Activated naive CD8-positive, alpha-beta T cell (primary cell): Measurements from ENCODE around the gene FAM234A.
A peak's percentile ranks its signal among the peaks of the same experiment; 100 is the strongest.
"Not testable (repeated sequence)": the region's sequence is repeated elsewhere in the genome, so short reads cannot be mapped to it uniquely, and the experiment has no call there.

Source experiments
- H3K27ac Mint-ChIP-seq: one replicate; pipeline ENCODE4 v1.8.0; 2021; ENCODE audit warnings: mixed read lengths
- H3K27me3 Mint-ChIP-seq: one replicate; pipeline ENCODE4 v1.8.0; 2021; ENCODE audit warnings: mixed read lengths
- H3K36me3 Mint-ChIP-seq: one replicate; pipeline ENCODE4 v1.8.0; 2021; ENCODE audit warnings: mixed read lengths
- H3K4me1 Mint-ChIP-seq: one replicate; pipeline ENCODE4 v1.8.0; 2021; ENCODE audit warnings: low read depth, mixed read lengths
- H3K4me3 Mint-ChIP-seq: one replicate; pipeline ENCODE4 v1.8.0; 2021; ENCODE audit warnings: mild to moderate bottlenecking, mixed read lengths
- H3K9me3 Mint-ChIP-seq: one replicate; pipeline ENCODE4 v1.8.0; 2021; ENCODE audit warnings: low read depth, mixed read lengths

FAM234A gene

GRCh38 chr16:252366-253337 is 18.0 kb downstream of the FAM234A start:
- peak overlapping the region; percentile 84 for H3K4me3 Mint-ChIP-seq
- H3K9me3 Mint-ChIP-seq = no peaks in the 10 kb centered on the region
- H3K27ac Mint-ChIP-seq = peak overlapping the region; percentile 93
- H3K36me3 Mint-ChIP-seq = peaks cover 10% of the 10 kb centered on the region
- no peaks in the 10 kb centered on the region for H3K27me3 Mint-ChIP-seq
- H3K4me1 Mint-ChIP-seq = peaks cover 17% of the 10 kb centered on the region

GRCh38 chr16:253833-254232 is 19.2 kb downstream of the FAM234A start:
- no peaks in the 10 kb centered on the region for H3K9me3 Mint-ChIP-seq
- H3K27me3 Mint-ChIP-seq = no peaks in the 10 kb centered on the region
- H3K4me1 Mint-ChIP-seq = peaks cover 17% of the 10 kb centered on the region
- H3K4me3 Mint-ChIP-seq = no peak overlapping the region
- peaks cover 10% of the 10 kb centered on the region for H3K36me3 Mint-ChIP-seq
- no peak overlapping the region for H3K27ac Mint-ChIP-seq

GRCh38 chr16:254461-254860 is 19.8 kb downstream of the FAM234A start:
- Mint-ChIP-seq H3K9me3 (no peaks in the 10 kb centered on the region), H3K4me3 (no peak overlapping the region), H3K36me3 (peaks cover 10% of the 10 kb centered on the region), H3K27me3 (no peaks in the 10 kb centered on the region), H3K4me1 (peaks cover 17% of the 10 kb centered on the region), H3K27ac (no peak overlapping the region)

DNA sequence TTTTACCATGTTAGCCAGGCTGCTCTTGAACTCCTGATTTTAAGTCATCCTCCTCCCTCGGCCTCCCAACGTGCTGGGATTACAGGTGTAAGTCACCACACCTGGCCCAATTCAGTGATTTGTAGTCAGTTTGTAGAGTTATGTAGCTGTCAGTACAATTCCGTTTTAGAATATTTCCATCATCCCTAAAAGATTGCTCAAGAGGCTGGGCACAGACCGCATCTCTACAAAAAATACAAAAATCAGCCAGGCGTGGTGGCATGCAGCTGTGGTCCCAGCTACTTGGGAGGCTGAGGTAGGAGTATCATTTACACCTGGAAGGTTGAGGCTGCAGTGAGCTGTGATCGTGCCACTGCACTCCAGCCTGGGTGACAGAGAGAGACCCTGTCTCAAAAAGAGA is 20.6 kb downstream of the FAM234A start:
- no peak overlapping the region for H3K27ac Mint-ChIP-seq
- peaks cover 10% of the 10 kb centered on the region for H3K36me3 Mint-ChIP-seq
- H3K4me3 Mint-ChIP-seq = no peak overlapping the region
- peaks cover 17% of the 10 kb centered on the region for H3K4me1 Mint-ChIP-seq
- no peaks in the 10 kb centered on the region for H3K9me3 Mint-ChIP-seq
- H3K27me3 Mint-ChIP-seq = no peaks in the 10 kb centered on the region

DNA sequence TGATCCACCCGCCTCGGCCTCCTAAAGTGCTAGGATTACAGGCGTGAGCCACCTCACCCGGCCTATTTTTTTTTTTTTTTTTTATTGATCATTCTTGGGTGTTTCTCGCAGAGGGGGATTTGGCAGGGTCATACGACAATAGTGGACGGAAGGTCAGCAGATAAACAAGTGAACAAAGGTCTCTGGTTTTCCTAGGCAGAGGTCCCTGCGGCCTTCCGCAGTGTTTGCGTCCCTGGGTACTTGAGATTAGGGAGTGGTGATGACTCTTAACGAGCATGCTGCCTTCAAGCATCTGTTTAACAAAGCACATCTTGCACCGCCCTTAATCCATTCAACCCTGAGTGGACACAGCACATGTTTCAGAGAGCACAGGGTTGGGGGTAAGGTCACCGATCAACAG is 23.5 kb downstream of the FAM234A start:
- not testable (repeated sequence) for H3K27me3 Mint-ChIP-seq, H3K4me3 Mint-ChIP-seq, H3K4me1 Mint-ChIP-seq, H3K36me3 Mint-ChIP-seq, H3K9me3 Mint-ChIP-seq, H3K27ac Mint-ChIP-seq

DNA sequence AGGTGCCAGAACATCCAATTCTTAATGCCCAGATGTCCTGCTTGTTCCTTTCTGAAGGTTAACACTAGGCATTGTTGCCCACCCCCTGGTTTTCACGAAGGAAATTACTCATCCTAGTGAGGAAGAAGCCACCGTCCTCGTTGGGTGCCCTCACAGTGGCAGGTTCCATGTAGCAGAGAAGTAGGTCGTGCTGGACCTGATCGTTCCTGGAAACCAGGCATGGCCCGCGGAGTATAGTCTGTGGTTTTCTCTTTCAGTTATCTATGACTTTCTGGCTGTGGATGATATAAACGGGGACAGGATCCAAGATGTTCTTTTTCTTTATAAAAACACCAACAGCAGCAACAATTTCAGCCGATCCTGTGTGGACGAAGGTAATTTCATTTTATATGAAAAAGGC is 24.6 kb downstream of the FAM234A start:
- Mint-ChIP-seq H3K27me3 (no peaks in the 10 kb centered on the region), H3K9me3 (no peaks in the 10 kb centered on the region), H3K4me3 (no peak overlapping the region), H3K4me1 (peaks cover under 1% of the 10 kb centered on the region), H3K27ac (no peak overlapping the region), H3K36me3 (peaks cover 8% of the 10 kb centered on the region)

DNA sequence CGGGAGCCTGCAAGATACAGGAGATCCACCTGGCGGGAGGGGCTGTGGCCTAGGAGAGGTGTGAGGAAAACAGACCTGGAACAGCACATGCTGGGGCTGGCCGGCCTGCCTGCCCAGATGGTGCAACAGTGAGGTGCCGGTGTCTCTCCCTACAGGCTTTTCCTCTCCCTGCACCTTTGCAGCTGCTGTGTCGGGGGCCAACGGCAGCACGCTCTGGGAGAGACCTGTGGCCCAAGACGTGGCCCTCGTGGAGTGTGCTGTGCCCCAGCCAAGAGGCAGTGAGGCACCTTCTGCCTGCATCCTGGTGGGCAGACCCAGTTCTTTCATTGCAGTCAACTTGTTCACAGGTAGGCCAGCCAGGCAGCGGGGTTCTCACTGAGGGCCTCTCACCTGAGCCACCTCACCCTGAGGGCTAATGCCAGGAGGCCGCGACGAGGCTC is 25.2 kb downstream of the FAM234A start:
- Mint-ChIP-seq H3K4me3 (no peak overlapping the region), H3K9me3 (no peaks in the 10 kb centered on the region), H3K36me3 (peaks cover 8% of the 10 kb centered on the region), H3K27me3 (no peaks in the 10 kb centered on the region), H3K27ac (no peak overlapping the region), H3K4me1 (no peaks in the 10 kb centered on the region)

DNA sequence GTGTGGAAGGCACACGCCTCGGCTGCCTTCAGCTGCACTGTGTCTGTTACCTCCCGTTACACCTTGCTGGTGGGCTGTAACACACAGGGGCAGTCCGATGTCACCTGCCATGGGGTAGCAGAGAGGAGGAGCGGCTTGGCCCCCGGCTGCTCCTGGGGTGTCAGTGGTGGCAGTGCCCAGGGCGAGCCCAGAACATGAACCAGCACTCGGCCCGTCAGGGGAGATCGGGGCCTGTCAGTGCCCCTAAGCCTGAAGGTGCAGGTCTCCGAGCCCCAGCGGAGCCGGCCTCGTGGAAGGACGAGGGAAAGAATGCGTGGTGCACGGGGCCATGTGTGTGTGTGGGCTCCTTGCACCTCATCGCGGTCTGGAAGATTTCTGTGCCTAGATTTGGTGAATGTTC is 25.7 kb downstream of the FAM234A start:
- H3K4me3 Mint-ChIP-seq = no peak overlapping the region
- H3K27me3 Mint-ChIP-seq = no peaks in the 10 kb centered on the region
- no peaks in the 10 kb centered on the region for H3K4me1 Mint-ChIP-seq
- H3K9me3 Mint-ChIP-seq = no peaks in the 10 kb centered on the region
- H3K36me3 Mint-ChIP-seq = peaks cover 6% of the 10 kb centered on the region
- H3K27ac Mint-ChIP-seq = no peak overlapping the region

- Mint-ChIP-seq H3K36me3 (peaks cover 4% of the 10 kb centered on the region), H3K27me3 (no peaks in the 10 kb centered on the region), H3K4me1 (no peaks in the 10 kb centered on the region), H3K4me3 (no peak overlapping the region), H3K27ac (no peak overlapping the region), H3K9me3 (no peaks in the 10 kb centered on the region)
These were observed 26.5 kb downstream of the FAM234A start for GRCh38 chr16:261031-261691.

DNA sequence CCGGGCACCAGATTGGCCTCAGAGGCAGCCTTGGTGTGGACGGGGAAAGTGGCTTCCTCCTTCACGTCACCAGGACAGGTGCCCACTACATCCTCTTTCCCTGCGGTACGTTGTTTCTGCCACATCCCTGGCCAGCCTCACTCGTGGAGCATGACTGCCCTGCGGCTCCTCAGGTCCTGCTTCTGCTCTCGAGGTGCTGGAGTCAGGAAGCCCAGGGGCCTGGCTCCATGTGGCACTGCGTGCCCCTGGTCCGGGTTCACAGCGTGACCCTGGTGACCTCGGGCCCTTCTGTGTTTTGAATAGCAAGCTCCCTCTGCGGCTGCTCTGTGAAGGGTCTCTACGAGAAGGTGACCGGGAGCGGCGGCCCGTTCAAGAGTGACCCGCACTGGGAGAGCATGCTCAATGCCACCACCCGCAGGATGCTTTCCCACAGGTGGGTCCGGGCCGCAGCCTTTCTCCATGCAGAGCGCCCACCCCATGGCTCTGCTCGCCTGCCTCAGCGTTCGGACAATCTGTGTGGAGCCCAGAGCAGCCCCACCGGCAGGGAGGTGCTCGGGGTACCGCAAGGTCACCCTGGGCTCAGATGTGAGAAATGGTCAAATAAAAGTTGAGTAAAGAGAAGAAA is 27.6 kb downstream of the FAM234A start:
- Mint-ChIP-seq H3K9me3 (no peaks in the 10 kb centered on the region), H3K27ac (no peak overlapping the region), H3K4me3 (no peak overlapping the region), H3K27me3 (no peaks in the 10 kb centered on the region), H3K36me3 (peaks cover 3% of the 10 kb centered on the region), H3K4me1 (no peaks in the 10 kb centered on the region)

- H3K36me3 Mint-ChIP-seq = no peaks in the 10 kb centered on the region
These were observed 28.7 kb downstream of the FAM234A start for GRCh38 chr16:263182-263774.

GRCh38 chr16:263944-264343 is 29.3 kb downstream of the FAM234A start:
- no peak overlapping the region for H3K27ac Mint-ChIP-seq
- H3K36me3 Mint-ChIP-seq = no peaks in the 10 kb centered on the region
- H3K4me3 Mint-ChIP-seq = no peak overlapping the region
- H3K4me1 Mint-ChIP-seq = no peaks in the 10 kb centered on the region
- H3K27me3 Mint-ChIP-seq = no peaks in the 10 kb centered on the region
- H3K9me3 Mint-ChIP-seq = no peaks in the 10 kb centered on the region

More at GRCh38 chr16:263182-263774, 28.7 kb downstream of the FAM234A start:
- H3K4me3 Mint-ChIP-seq = no peak overlapping the region
- H3K27me3 Mint-ChIP-seq = no peaks in the 10 kb centered on the region
- no peaks in the 10 kb centered on the region for H3K4me1 Mint-ChIP-seq
- H3K9me3 Mint-ChIP-seq = no peaks in the 10 kb centered on the region
- H3K27ac Mint-ChIP-seq = no peak overlapping the region

GRCh38 chr16:264440-264951 is 29.9 kb downstream of the FAM234A start:
- Mint-ChIP-seq H3K4me3 (no peak overlapping the region), H3K27ac (no peak overlapping the region), H3K27me3 (no peaks in the 10 kb centered on the region), H3K36me3 (no peaks in the 10 kb centered on the region), H3K9me3 (no peaks in the 10 kb centered on the region), H3K4me1 (no peaks in the 10 kb centered on the region)

DNA sequence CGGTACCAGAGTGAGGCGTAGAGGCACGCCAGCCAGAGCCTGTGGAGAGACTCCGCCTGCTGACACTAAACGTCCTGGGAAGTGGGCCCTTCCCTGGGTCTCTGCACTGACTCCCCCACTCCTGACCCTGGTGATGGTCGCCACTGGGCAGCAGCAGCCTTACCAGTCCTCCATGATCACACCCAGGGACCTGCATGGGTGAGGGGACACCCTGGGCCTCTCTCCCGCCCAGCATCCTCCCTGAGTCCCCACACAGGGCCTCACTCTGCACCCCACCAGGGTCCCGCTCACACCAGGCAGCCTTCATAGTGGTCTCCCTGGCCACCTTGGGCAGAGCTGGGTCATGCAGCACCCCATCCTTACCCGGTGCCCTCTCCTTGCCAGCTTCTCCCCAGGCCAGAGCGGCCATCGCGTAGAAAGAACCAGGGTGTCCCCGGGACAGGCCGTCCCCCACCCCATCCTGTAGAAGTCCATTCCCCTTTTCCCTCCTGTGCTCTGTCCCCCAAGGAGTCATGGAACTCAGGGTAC is 30.4 kb downstream of the FAM234A start:
- H3K9me3 Mint-ChIP-seq = no peaks in the 10 kb centered on the region
- no peak overlapping the region for H3K27ac Mint-ChIP-seq
- H3K4me3 Mint-ChIP-seq = no peak overlapping the region
- H3K4me1 Mint-ChIP-seq = no peaks in the 10 kb centered on the region
- no peaks in the 10 kb centered on the region for H3K36me3 Mint-ChIP-seq
- H3K27me3 Mint-ChIP-seq = no peaks in the 10 kb centered on the region
